RKO (cell line): Measurements from ENCODE around the gene NCKAP5.

Source experiments
- DNase-seq: peaks from one replicate; pipeline ENCODE4 v3.0.0-alpha.2; 2016; ENCODE audit warnings: low spot score

Gene NCKAP5

DNA sequence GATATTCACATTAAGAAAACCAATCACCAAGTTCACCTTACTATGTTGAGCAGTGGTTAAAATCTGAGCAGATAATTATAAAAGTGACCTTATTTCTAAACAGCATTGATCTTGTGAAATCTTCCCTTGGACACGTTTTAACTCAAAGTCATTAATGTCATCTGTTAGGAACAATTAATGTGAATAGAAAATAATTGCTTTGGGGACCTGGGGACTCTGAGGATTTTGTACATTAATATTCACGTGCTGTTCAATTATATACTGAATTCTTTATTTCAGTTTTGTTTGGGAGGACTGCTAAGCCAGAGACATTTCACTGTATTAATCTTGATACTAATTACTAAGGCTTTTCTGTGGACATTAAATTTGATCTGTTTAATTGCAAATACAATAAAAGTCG is 771.2 kb downstream of the NCKAP5 start:
- DNase-seq: no peak

GRCh38 chr2:132795220-132795619 is 773.0 kb downstream of the NCKAP5 start:
- no peak for DNase-seq

DNA sequence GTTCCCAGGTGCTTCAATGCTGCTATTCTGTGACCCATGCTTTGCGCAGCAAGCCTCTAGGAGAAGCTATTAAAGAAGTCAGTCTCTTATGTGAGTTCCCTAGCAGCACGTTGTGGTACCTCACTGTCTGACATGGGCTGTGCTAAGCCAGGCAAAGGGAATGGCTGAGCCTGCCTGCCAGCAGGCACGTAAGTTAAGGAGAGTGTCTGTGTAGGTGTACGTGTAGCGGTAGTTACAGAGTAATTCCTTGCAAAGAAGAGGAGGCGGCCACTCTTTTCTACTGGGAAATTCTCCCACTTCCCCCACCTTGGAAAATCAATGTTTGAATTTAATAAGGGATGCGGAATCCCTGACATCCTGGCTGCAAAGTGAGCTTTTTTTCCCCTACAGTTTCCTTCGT is 774.7 kb downstream of the NCKAP5 start:
- DNase-seq: no peak

DNA sequence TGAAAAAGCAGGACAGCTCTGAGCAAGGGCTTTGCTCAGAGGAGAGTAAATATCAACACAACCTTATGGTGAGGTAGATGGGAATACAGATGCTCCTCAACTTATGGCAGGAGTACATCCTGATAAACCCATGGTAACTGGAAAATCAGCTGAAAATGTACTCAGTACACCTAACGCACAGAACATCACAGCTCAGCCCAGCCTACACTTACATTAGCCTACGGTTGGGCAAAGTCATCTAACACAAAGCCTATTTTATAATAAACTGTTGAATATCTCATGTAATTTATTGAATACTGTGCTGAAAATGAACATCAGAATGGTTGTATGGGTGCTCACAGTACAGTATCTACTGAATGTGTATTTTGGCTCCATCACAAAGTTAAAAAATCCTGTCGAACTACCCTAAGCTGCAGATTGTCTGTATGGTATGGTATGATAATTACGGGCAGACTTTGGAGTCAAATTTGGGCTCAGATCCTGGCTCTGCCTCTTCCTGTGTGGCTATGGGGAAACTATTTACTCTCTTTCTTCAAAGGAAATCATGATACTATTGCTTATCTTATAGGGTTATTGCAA is 778.0 kb downstream of the NCKAP5 start:
- no peak for DNase-seq

- no peak for DNase-seq
Observed at GRCh38 chr2:132789066-132789465, 779.2 kb downstream of the NCKAP5 start.

DNA sequence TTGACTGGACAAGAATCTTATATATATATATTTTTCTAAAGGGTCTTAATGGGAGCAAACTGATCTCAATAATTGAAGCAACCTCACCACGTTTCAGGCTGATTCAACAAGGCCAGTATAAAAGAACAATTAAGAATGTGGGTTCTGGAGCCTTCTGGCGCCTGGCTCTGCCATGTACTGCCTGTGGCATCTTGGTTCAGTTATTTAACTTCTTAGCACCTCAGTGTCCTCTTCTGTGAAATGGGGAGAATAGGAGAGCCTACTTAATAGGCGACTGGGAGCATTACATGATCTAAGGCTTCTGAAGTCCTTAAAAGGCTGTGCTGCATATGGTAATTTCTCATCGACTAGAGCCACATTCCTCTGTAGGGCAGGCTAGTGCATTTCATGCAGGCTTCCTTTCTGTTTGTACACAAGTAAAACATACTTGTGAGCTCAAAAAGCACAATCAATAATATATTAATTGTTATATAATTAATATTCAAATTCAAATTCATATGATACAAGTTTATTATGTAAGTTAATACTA is 779.9 kb downstream of the NCKAP5 start:
- DNase-seq: no peak

DNA sequence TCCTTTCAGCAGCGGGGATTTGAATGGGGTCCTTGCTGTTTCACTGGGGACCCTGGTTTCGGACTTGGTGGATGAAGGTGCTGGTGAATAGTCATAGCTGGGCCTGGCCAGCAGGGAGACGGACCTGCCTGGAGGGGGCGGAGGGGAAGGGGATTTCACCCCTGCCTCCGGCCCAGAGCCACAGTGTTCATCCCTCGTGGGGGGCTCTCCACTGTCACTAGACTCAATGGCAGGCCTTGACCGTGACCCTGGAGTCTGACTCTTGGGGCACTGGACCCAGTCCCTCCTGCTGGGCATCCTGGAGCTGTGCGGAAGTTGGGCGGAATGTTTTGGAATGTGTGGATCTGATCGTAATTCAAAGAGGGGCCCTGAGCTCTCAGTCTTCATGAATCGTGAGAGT is 784.4 kb downstream of the NCKAP5 start:
- DNase-seq: no peak

- no peak for DNase-seq
Observed at GRCh38 chr2:132782176-132782783, 786.0 kb downstream of the NCKAP5 start.

DNA sequence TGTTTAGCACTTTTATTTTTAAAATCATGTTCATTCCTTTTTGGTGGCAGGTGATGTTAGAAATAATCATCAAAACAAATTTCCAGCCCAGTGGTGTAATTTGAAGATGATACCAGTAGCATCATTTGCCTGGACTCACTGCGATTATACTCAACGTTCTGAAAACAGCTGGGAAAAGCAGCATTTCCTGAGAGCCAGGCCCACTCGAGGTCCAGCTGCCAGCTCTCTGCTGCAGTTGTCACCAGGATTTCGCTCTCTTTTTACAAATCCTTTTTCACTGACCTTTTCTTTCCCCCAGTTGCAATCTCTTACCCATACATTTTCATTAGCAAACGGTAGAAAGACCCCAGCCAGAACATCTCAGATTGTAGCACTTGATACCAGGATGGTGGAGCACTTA is 787.6 kb downstream of the NCKAP5 start:
- no peak for DNase-seq

- no peak for DNase-seq
Observed at GRCh38 chr2:132779206-132779721, 789.0 kb downstream of the NCKAP5 start.

DNA sequence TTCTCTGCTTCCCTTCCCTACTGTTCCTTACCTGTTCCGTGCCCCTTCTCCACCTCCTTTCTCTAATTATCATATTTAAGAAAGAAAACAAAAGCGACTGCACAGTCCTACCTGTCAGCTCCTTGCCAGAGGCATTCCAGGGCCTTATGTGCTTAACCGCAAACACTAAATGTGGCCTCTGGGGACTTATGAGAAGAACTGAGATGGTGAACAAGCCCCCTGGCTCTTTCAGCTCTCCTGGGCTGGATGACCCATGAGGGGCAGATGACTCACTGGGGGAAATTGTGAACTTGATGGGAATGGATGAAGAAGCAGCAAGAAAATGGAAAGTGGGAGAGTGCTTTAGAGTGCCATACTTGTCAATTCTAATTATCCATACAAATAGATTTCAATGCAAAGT is 792.0 kb downstream of the NCKAP5 start:
- no peak for DNase-seq

DNA sequence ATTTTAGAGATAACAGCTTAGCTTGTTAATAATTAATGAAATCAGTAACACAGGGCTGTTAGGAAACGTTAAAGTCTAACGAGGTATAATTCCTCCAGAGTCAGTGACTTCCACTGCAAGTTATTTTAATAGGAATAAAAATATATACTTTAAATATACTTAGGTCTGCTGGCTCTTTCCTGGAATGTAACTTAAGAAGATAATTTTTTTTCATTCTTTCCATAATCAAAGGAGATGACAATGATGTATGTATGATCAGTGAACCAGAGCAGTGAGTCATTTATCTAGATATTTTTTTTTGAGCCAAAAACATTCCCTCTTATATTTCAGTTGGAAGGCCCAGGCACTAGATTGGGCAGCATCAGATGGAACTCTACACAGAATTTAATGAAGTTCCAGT is 794.1 kb downstream of the NCKAP5 start:
- DNase-seq: no peak

GRCh38 chr2:132773331-132773730 is 794.9 kb downstream of the NCKAP5 start:
- DNase-seq: no peak

DNA sequence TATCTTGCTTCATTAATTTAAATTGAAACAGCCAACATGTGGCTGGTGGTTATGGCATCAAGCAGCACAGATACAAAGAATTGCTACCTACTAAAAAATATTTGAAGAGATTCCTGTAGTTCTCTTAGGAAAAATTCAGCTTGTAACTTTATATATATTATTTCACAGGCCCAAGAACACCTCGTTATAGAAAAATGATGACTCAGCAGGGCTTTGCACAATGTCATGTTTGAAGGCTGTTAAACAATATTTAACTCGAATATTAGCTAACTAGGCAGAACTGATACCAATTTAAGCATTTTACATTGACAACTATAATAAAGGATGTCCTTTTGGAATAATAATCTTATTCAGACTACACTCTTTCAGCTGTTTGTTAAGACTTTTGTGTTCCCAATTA is 795.9 kb downstream of the NCKAP5 start:
- DNase-seq: no peak

DNA sequence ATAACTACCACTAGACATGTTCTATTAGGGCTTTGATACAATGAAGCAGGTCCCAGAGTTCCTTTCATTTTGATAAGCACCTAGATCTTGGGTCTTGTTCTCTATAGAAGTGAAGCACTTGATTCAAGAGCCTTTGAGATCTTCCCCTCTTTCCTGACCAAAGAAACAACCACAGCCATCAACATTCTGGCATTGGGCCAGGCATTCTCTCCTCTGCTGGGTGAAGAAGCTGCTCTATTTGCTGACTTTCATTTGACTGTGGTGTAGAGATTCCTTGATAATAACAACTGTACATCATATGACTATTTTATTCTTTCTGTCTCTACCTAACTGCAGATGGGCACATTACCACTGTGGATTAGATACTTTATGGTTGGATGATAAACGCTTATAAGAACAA is 801.7 kb downstream of the NCKAP5 start:
- DNase-seq: no peak

DNA sequence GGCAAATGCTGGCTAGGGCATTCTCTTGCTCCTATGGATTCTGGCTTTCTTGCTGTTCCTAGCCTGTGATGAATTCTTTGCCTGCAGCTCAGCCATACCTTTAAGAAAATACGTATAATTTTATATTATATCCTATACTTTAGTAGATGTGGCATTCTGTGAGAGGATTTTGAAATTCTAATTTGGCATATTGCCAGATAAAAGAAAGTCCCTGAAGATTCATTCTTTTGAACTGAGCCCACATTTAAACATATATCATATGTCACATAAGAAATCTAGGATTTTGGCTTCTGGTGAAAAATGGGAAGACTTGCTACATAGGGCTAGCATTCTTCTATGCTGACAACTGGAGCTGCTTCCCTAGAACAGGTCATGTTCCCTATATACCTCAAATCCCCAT is 806.8 kb downstream of the NCKAP5 start:
- no peak for DNase-seq

GRCh38 chr2:132760971-132761370 is 807.3 kb downstream of the NCKAP5 start:
- no peak for DNase-seq

DNA sequence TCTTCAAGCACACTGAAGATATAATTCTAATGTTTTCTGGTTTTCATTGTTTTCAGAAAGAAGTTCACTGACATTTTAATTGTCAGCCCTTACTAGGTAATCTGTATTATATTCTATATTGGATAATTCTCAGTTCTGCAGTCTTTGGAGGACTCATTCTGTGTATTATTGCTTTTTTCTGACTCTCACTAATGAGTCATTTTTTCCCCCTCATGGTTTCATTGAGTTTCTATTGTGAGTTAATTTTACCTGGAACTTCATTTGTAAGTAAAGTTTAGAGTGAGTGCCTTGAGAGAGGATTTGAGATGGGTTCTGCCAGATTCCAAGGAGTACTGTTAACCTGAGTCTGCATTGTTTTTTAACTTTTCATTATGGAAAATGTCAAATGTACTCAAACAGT is 807.9 kb downstream of the NCKAP5 start:
- DNase-seq: no peak

DNA sequence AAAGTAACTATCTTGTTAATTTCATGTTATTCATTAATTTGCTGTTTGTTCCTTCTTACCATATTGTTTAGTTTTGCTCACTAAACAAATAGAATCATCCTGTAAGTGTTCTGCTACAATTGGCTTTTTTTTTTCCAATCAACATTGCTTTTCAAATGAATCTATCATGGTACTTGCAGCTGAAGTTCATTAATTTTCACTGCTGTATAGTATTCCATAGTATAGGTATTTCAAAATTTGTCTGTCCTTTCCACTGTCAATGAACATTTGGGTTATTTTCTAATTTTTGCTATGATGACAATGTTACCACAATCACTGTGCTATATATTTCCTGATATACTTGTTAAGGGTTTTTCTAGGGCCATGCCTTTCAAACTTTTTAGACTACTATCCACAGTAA is 809.3 kb downstream of the NCKAP5 start:
- no peak for DNase-seq

DNA sequence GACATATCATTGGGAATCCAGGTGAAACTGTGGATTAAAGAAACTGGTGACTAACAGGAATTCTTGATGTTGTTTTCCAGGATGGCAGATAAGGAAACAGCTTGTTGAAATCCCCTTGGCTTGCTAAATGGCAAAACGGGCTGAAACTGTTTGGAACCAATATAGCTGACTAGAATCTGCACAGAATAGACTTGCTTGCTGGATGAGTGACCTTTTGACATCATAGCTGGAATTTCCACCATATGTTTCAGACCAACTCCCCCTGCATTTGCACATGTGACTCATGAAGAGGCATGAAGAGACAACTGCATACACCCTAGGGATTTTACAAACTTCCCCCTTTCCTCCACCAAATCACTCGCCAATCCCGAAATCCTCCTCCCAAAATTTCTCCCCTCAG is 810.6 kb downstream of the NCKAP5 start:
- DNase-seq: no peak

GRCh38 chr2:132757002-132757589 is 811.2 kb downstream of the NCKAP5 start:
- no peak for DNase-seq

GRCh38 chr2:132754867-132755472 is 813.3 kb downstream of the NCKAP5 start:
- no peak for DNase-seq

- DNase-seq: no peak
Observed at GRCh38 chr2:132754392-132754791, 813.9 kb downstream of the NCKAP5 start.
